ENCODE data around the gene MRPL23.

The MRPL23 gene

DNA sequence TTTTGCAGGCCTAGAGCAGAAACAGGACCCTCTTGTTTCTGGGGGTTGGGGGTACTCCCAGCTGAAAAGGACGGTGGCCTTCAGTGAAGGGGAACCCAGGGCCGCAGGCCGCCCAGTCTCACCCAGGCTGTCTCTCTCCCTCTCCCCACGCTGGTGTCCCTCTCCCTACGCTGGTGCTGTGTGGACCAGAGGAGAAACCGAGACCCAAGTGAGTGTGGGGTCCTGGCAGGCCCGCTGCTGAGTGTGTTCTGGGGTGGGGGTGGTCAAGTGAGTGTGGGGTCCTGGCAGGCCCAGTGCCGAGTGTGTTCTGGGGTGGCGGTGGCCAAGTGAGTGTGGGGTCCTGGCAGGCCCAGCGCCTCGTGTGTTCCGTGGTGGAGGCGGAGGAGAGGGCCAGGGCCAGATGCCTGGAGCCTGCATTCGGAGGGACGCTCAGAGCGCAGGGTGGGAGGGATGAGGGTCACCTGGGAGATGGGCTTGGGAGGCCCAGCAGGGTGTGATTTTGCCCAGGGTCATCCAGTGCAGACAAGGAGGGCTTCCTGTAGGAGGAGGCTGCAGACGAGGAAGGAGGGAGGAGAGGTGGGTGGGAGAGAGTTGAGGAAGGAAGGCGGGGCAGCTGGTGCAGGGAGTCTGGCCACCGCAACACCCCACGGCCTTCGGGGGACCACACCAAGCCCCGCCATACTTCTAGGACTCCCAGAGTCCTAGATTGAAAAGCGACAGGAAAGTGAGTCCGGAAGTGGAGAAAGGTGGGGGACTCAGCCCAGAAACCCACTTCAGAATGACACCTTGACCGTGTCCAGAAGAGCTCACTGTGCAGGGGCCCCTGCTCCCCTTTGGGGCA is 17.3 kb upstream of the MRPL23 start:
- H3K9ac ChIP-seq (ENCODE audit: low read depth, low read length), result no peak overlapping the region
- no peak overlapping the region for H3K4me2 ChIP-seq (ENCODE audit: low read length)

DNA sequence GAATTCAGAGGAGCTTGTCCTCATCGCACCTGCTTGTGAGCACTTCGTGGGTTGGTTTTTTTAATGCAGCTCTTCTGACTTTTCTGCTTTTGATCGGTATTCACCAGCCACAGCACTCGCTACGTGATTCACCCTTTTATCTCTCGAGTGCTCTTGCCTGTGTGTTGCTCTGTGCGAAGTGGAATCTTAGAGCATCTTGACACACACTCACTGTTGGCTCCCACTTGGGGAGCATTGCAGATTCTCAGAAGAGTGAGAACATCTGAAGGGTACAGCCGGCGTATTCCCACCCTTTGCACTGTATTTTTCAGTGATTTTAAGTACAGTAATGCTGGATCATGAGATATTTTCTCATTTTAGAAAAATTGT is 16.7 kb upstream of the MRPL23 start:
- Histone ChIP-seq H3K4me1 (ENCODE audit: control insufficient read depth, insufficient read depth, low read length) (no peaks in the 10 kb centered on the region), H3K9ac (ENCODE audit: low read depth, low read length) (no peak overlapping the region), H3K4me2 (ENCODE audit: low read length) (no peak overlapping the region), H3K9me3 (replicated peaks; ENCODE audit: low read length) (no peaks in the 10 kb centered on the region), H3K36me3 (ENCODE audit: insufficient read depth, low read length) (no peaks in the 10 kb centered on the region), H3K27me3 (ENCODE audit: control insufficient read depth, insufficient read depth, low read length) (peaks cover 35% of the 10 kb centered on the region), H3K4me3 (ENCODE audit: low read length) (no peak overlapping the region)

More for the DNA sequence above, 17.3 kb upstream of the MRPL23 start:
- H3K36me3 ChIP-seq (ENCODE audit: insufficient read depth, low read length), result no peaks in the 10 kb centered on the region
- peaks cover 34% of the 10 kb centered on the region for H3K27me3 ChIP-seq (ENCODE audit: control insufficient read depth, insufficient read depth, low read length)
- no peaks in the 10 kb centered on the region for H3K4me1 ChIP-seq (ENCODE audit: control insufficient read depth, insufficient read depth, low read length)
- H3K4me3 ChIP-seq (ENCODE audit: low read length), result no peak overlapping the region
- no peaks in the 10 kb centered on the region for H3K9me3 ChIP-seq (replicated peaks; ENCODE audit: low read length)

DNA sequence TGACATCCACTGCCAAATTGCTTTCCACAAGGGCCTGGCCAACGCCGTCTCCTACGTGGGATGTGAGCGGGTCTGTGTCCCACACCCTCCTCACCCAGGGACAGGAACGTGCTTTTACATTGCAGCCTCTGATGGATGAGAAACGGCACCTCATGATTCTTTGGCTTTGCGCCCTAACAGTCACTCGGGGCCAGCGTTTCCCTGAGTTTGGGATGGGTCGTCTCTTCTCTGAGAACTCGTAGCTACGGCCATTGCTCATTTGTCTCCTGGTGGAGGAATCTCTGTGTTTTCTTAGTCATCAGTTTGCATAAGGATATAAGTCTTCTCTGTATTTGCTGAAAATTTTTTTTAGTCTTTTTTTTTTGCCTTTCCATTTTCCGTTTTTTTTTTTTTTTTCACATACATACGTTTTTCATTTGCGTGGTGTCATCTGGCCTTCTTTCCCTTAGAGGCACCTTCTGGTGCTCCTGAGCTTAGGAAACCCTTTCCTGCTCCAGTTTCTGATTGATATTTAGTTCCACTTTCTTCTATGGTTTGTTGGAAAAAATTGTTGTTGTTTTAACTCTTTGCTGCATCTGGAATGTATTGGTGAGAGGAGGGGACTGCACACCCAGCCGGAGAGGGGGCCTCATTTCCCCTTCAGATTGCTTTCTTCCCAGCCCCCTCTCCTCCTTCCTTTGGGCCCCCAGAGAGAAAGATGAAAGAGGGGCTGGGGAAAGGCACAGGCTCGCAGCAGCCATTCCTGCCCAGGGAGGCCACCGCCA is 15.6 kb upstream of the MRPL23 start:
- Histone ChIP-seq H3K4me2 (ENCODE audit: low read length) (no peak overlapping the region), H3K27me3 (ENCODE audit: control insufficient read depth, insufficient read depth, low read length) (peaks cover 35% of the 10 kb centered on the region), H3K36me3 (ENCODE audit: insufficient read depth, low read length) (no peaks in the 10 kb centered on the region), H3K4me3 (ENCODE audit: low read length) (no peak overlapping the region), H3K9me3 (replicated peaks; ENCODE audit: low read length) (no peaks in the 10 kb centered on the region), H3K9ac (ENCODE audit: low read depth, low read length) (no peak overlapping the region), H3K4me1 (ENCODE audit: control insufficient read depth, insufficient read depth, low read length) (no peaks in the 10 kb centered on the region)

DNA sequence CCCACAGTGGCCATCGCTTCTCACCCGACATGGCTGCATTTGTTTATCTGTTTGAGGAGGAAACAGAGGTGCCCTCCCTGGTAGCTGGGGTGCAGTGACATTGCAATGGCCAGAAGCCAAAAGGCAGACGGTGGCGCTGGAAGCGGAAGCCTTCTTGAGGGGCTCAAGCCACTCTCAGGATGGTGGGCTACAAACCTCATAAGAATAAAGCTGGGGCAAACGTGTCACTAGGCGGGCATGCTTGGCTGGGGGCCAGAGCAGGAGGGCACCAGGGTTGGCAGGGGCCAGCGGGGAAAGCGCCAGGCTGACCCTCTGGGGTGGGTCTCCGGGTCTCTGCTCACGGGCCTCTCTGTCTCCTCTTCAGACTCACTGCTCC is 15.0 kb upstream of the MRPL23 start:
- no peaks in the 10 kb centered on the region for H3K9me3 ChIP-seq (replicated peaks; ENCODE audit: low read length)
- no peaks in the 10 kb centered on the region for H3K4me1 ChIP-seq (ENCODE audit: control insufficient read depth, insufficient read depth, low read length)
- H3K4me3 ChIP-seq (ENCODE audit: low read length), result no peak overlapping the region
- no peak overlapping the region for H3K4me2 ChIP-seq (ENCODE audit: low read length)
- no peaks in the 10 kb centered on the region for H3K36me3 ChIP-seq (ENCODE audit: insufficient read depth, low read length)
- H3K27me3 ChIP-seq (ENCODE audit: control insufficient read depth, insufficient read depth, low read length), result peaks cover 35% of the 10 kb centered on the region
- no peak overlapping the region for H3K9ac ChIP-seq (ENCODE audit: low read depth, low read length)

DNA sequence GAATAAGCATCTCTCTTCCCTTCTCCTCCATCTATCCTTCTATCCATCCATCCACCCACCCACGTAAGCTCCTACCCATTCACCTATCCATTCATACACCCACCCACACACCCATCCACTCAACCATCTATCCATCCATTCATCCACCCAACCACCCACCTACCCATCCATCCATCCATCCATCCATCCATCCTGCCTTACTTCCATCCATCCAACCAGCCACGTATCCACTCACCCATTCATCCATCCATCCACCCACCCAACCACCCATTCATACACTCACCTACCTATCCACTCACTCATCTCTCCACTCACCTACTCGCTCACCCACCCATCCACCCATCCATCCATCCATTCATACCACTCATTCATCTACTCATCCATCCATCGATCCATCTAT is 14.5 kb upstream of the MRPL23 start:
- H3K9me3 ChIP-seq (replicated peaks; ENCODE audit: low read length), result no peaks in the 10 kb centered on the region
- no peak overlapping the region for H3K9ac ChIP-seq (ENCODE audit: low read depth, low read length)
- H3K36me3 ChIP-seq (ENCODE audit: insufficient read depth, low read length), result no peaks in the 10 kb centered on the region
- H3K27me3 ChIP-seq (ENCODE audit: control insufficient read depth, insufficient read depth, low read length), result peaks cover 35% of the 10 kb centered on the region
- no peaks in the 10 kb centered on the region for H3K4me1 ChIP-seq (ENCODE audit: control insufficient read depth, insufficient read depth, low read length)
- H3K4me3 ChIP-seq (ENCODE audit: low read length), result no peak overlapping the region
- no peak overlapping the region for H3K4me2 ChIP-seq (ENCODE audit: low read length)

DNA sequence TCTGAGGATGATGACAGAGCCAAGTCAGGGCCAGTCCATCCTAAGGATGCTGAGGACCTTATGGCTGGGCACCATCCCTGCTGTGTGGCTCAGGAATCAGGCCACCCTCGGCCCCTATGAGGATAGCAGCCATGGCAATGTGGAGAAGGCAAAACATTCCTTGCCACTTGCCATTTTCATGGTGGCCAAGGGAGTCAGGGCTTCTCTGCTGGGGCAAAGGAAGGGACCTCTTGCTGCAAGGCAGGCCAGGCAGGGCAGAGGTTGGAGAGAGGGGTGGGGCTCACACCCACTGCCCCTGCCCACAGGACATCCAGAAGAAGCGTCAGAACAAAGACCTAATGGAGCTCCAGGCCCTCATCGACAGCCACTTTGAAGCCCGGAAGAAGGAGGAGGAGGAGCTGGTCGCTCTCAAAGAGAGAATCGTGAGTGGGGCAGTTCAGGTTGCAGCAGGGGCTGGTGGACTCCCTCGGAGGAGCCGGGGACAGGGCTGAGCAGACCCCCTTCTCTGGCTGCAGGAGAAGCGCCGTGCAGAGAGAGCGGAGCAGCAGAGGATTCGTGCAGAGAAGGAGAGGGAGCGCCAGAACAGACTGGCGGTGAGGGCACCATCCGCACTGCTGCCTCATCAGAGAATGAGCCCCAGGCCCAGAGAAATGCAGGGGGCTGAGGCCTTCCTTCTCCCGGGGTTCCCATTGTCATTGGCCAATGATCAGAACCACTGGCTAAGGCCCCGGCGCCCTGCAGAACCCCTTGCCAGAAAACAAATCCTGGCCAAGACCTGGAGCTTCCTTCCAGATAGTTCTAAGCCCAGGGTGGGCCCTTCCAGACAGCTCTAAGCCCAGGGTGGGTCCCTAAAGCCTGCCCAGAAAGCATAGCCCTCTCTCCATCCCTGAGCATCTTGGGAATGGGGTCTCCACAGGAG is 13.5 kb upstream of the MRPL23 start:
- H3K36me3 ChIP-seq (ENCODE audit: insufficient read depth, low read length), result no peaks in the 10 kb centered on the region
- H3K4me1 ChIP-seq (ENCODE audit: control insufficient read depth, insufficient read depth, low read length), result no peaks in the 10 kb centered on the region
- H3K9me3 ChIP-seq (replicated peaks; ENCODE audit: low read length), result no peaks in the 10 kb centered on the region
- no peak overlapping the region for H3K9ac ChIP-seq (ENCODE audit: low read depth, low read length)
- H3K4me2 ChIP-seq (ENCODE audit: low read length), result no peak overlapping the region
- peaks cover 35% of the 10 kb centered on the region for H3K27me3 ChIP-seq (ENCODE audit: control insufficient read depth, insufficient read depth, low read length)
- no peak overlapping the region for H3K4me3 ChIP-seq (ENCODE audit: low read length)

DNA sequence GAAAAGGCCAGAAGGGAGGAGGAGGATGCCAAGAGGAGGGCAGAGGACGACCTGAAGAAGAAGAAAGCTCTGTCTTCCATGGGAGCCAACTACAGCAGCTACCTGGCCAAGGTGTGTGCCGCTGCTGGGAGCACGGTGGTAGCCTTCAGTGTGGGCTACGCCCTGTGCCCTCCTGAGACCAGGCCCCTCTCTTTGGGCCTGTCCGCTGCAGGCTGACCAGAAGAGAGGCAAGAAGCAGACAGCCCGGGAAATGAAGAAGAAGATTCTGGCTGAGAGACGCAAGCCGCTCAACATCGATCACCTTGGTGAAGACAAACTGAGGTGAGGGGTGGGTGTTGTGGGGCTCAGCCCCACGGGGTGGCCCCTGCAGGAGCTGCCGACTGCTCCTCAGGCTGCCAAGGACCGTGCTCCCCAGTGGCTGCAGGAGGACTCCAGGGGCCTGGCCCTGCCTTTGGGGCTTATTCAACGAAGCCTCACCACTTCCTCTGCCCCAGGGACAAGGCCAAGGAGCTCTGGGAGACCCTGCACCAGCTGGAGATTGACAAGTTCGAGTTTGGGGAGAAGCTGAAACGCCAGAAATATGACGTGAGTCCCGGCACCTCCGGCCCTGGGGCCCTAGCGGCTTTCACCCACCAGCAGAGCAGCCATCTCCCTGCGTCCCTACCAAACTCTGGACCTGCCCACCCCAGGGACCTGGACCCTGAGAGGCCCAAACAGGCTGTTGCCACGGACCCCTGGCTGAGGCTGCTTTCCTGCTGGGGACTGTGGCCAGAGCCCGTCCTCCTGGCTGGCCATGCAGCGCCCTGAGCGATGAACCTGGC is 12.6 kb upstream of the MRPL23 start:
- Histone ChIP-seq H3K9me3 (replicated peaks; ENCODE audit: low read length) (no peaks in the 10 kb centered on the region), H3K4me2 (ENCODE audit: low read length) (no peak overlapping the region), H3K27me3 (ENCODE audit: control insufficient read depth, insufficient read depth, low read length) (peaks cover 35% of the 10 kb centered on the region), H3K36me3 (ENCODE audit: insufficient read depth, low read length) (no peaks in the 10 kb centered on the region), H3K9ac (ENCODE audit: low read depth, low read length) (no peak overlapping the region), H3K4me1 (ENCODE audit: control insufficient read depth, insufficient read depth, low read length) (no peaks in the 10 kb centered on the region), H3K4me3 (ENCODE audit: low read length) (no peak overlapping the region)

DNA sequence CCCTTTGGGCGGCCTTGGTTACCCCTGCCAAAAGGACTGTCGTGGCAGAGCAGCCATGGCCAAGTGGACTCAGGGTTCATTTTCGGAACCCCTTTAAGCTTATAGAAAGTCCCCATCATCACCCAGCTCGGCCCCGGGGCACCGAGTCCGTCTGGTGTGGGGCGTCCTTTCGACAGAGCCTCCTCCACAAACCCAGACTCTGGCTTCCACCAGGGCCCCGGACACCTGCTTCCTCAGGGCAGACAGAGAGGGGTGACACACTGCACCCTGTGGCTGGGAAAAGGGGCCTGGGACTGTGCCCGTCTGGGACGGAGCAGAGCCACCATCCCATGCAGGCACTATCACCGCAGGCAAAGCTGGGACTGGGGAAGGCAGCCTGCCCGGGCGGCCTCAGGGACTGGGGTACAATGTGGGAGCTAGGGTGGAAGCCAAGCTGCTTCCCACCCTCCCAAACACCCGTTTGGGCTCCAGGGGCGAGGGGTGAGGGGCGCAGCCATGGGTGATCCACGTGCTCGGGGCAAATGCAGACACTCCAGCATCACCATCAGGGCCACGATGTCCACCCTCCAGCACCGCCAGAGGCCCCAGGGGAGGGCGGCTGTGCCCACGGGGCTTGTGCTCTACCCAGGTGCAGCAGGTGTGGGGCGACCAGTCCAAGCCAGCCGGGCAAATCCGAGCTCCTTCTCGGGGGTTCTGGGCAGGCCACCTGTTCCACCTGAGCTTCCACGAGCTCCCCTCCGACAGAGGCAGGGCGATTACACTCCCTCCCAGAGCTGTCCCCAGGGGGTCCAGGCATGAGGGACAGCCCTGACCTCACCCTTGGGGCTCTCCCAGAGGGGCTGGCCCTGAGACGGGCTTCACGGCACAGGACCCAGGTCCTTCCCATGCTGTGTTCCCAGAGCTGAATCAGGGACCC is 11.7 kb upstream of the MRPL23 start:
- H3K4me2 ChIP-seq (ENCODE audit: low read length), result no peak overlapping the region
- H3K36me3 ChIP-seq (ENCODE audit: insufficient read depth, low read length), result no peaks in the 10 kb centered on the region
- H3K27me3 ChIP-seq (ENCODE audit: control insufficient read depth, insufficient read depth, low read length), result peaks cover 30% of the 10 kb centered on the region
- no peaks in the 10 kb centered on the region for H3K4me1 ChIP-seq (ENCODE audit: control insufficient read depth, insufficient read depth, low read length)
- no peak overlapping the region for H3K9ac ChIP-seq (ENCODE audit: low read depth, low read length)
- no peaks in the 10 kb centered on the region for H3K9me3 ChIP-seq (replicated peaks; ENCODE audit: low read length)
- no peak overlapping the region for H3K4me3 ChIP-seq (ENCODE audit: low read length)

DNA sequence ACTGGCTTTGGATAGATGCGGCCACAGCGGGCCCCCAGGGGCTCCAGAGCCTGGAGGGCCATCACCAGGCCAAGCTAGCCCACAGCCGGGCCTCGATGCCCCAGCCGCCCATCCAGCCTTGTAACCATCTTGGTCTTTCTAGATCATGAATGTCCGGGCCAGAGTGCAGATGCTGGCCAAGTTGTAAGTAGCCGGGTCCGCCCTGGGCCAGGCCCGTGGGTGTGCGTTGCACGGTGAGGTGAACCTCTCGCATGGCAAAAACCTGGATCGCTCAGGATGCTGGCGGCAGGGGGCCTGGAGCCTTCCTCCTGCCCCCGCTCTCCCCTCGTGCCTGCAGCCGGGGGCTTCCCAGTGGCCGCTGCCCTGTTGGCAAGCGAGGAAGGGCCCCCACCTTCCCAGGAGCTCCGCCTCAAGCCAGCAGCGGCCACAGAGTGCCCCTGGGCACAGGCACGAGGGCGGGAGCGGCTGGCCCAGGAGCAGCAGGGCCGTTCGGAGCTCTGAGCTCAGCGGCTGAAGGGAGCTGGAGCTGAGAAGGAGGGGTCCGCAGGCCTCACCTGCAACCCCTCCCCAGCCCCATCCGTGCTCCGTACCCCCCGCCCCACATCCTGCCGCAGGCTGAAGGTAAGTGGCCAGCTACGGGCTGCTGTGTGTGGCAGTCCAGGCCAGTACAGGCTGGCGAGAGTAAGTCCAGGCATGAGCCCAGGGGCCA is 10.9 kb upstream of the MRPL23 start:
- H3K27me3 ChIP-seq (ENCODE audit: control insufficient read depth, insufficient read depth, low read length), result peaks cover 24% of the 10 kb centered on the region
- no peaks in the 10 kb centered on the region for H3K36me3 ChIP-seq (ENCODE audit: insufficient read depth, low read length)
- no peaks in the 10 kb centered on the region for H3K4me1 ChIP-seq (ENCODE audit: control insufficient read depth, insufficient read depth, low read length)
- no peaks in the 10 kb centered on the region for H3K9me3 ChIP-seq (replicated peaks; ENCODE audit: low read length)
- no peak overlapping the region for H3K9ac ChIP-seq (ENCODE audit: low read depth, low read length)
- no peak overlapping the region for H3K4me3 ChIP-seq (ENCODE audit: low read length)
- no peak overlapping the region for H3K4me2 ChIP-seq (ENCODE audit: low read length)

Measured in skeletal muscle satellite cell (primary cell).